PFSK-1 (cell line): ENCODE data around the gene UBQLN4.

Experiments
- POLR2AphosphoS5 ChIP-seq: IDR thresholded peaks from 2 replicates; pipeline ENCODE4 v1.6.1; 2012; ENCODE audit warnings: low read depth, mild to moderate bottlenecking, control low read depth, low read length, moderate library complexity
- TF ChIP-seq, protein P1 (sequence below), 2 experiments: IDR thresholded peaks; 2 replicates each; pipeline versions ENCODE4 v1.6.1 to v1.8.0; 2011 to 2012; ENCODE audit warnings: low read depth in 2 of 2, low read length in 2 of 2, control low read depth in 1 of 2, inconsistent platforms in 1 of 2, mild to moderate bottlenecking in 1 of 2, moderate library complexity in 1 of 2; ENCODE audit not compliant: insufficient read depth in 1 of 2

DNA sequence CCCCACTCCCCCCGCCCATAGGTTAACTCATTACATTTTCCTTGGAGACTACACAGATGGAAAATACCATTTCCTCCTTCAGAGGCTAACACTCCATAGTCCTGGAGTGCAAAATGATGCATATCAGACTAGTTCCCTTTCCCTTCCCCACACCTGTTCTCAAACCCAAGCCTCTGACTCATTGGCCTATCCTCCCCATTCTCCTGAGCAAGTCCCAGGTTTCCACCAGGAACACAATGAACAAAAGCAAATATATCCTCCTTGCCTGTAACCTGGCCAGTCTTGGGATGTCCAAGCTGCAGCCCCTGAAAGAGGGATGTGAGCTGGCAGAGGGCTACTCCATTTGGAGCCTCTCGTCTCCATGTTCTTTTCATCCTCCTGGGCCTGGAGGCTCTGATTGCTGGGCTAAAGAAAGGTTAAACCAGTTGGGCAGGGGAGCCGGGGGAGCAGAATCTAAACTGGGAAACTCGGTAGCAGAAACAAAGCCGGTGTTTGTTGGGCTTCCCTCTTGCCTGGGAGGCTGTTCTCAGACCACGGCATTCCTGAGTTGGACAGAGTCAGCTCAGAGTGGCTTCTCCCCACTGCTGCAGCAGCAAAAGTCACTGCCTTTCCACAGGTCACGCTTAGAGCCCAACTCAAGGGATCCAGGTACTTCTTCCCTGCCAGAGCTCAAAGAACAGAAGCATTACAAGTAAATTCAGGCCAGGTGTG, 46.8 kb downstream of the UBQLN4 start:
- TF ChIP-seq, protein P1, sequence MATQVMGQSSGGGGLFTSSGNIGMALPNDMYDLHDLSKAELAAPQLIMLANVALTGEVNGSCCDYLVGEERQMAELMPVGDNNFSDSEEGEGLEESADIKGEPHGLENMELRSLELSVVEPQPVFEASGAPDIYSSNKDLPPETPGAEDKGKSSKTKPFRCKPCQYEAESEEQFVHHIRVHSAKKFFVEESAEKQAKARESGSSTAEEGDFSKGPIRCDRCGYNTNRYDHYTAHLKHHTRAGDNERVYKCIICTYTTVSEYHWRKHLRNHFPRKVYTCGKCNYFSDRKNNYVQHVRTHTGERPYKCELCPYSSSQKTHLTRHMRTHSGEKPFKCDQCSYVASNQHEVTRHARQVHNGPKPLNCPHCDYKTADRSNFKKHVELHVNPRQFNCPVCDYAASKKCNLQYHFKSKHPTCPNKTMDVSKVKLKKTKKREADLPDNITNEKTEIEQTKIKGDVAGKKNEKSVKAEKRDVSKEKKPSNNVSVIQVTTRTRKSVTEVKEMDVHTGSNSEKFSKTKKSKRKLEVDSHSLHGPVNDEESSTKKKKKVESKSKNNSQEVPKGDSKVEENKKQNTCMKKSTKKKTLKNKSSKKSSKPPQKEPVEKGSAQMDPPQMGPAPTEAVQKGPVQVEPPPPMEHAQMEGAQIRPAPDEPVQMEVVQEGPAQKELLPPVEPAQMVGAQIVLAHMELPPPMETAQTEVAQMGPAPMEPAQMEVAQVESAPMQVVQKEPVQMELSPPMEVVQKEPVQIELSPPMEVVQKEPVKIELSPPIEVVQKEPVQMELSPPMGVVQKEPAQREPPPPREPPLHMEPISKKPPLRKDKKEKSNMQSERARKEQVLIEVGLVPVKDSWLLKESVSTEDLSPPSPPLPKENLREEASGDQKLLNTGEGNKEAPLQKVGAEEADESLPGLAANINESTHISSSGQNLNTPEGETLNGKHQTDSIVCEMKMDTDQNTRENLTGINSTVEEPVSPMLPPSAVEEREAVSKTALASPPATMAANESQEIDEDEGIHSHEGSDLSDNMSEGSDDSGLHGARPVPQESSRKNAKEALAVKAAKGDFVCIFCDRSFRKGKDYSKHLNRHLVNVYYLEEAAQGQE (IDR thresholded peaks at IDR 0.05; ENCODE audit: insufficient read depth in 1 of 2, low read depth in 2 of 2, low read length in 2 of 2): no peak
- TF ChIP-seq POLR2AphosphoS5: no peak
